Stomach (tissue), 4 donors: ENCODE results near the gene TYK2.

Experiments used
- CTCF ChIP-seq, 7 experiments: fragments of 450-650 bp in 4 of 7; fragments of 200-600 bp in 3 of 7; sonication (generic) in 3 of 7; IDR thresholded peaks; one replicate each; pipeline ENCODE4 v1.5.1; 2016 to 2019; ENCODE audit warnings: antibody characterized with exemption in 7 of 7, control low read depth in 2 of 7, mild to moderate bottlenecking in 1 of 7
- POLR2AphosphoS5 ChIP-seq, 3 donors: sonication (generic); formaldehyde crosslinking; IDR thresholded peaks; one replicate each; pipeline ENCODE4 v1.6.1; 2016; ENCODE audit warnings: antibody characterized with exemption in 3 of 3

- TF ChIP-seq CTCF (IDR thresholded peaks at IDR 0.05) (no peak), POLR2AphosphoS5 (IDR thresholded peaks at IDR 0.05) (no peak)
These were observed 70.9 kb downstream of the TYK2 start, which contains the start of gene ZGLP1 for GRCh38 chr19:10309423-10309822.
